Effector memory CD4-positive, alpha-beta T cell (primary cell): ENCODE results near the gene DAPK1.

Experiments used
- DNase-seq, 3 donors: peaks; one replicate each; pipeline ENCODE4 v3.0.0-alpha.2; 2020
- H3K27ac ChIP-seq: 2 replicates; pipeline ENCODE4 v1.7.0; 2013; ENCODE audit warnings: mild to moderate bottlenecking, low read length, moderate library complexity; ENCODE audit not compliant: insufficient read depth, poor library complexity, severe bottlenecking
- H3K27me3 ChIP-seq: replicated peaks from 2 replicates; pipeline ENCODE4 v1.7.0; 2013; ENCODE audit warnings: mild to moderate bottlenecking, low read length; ENCODE audit not compliant: insufficient read depth, control insufficient read depth, poor library complexity, severe bottlenecking
- H3K36me3 ChIP-seq: 2 replicates; pipeline ENCODE4 v1.7.0; 2013; ENCODE audit warnings: mild to moderate bottlenecking, low read length, moderate library complexity; ENCODE audit not compliant: control insufficient read depth, insufficient read depth
- H3K4me1 ChIP-seq: 2 replicates; pipeline ENCODE4 v1.7.0; 2013; ENCODE audit warnings: low read length, mild to moderate bottlenecking; ENCODE audit not compliant: control insufficient read depth, insufficient read depth, poor library complexity, severe bottlenecking
- H3K4me3 ChIP-seq: 2 replicates; pipeline ENCODE4 v1.7.0; 2013; ENCODE audit warnings: low read length, low read depth, mild to moderate bottlenecking; ENCODE audit not compliant: insufficient read depth, poor library complexity, severe bottlenecking
- H3K9me3 ChIP-seq: 2 replicates; pipeline ENCODE4 v1.7.0; 2013; ENCODE audit warnings: mild to moderate bottlenecking, low read length, moderate library complexity; ENCODE audit not compliant: control insufficient read depth

DAPK1 gene

DNA sequence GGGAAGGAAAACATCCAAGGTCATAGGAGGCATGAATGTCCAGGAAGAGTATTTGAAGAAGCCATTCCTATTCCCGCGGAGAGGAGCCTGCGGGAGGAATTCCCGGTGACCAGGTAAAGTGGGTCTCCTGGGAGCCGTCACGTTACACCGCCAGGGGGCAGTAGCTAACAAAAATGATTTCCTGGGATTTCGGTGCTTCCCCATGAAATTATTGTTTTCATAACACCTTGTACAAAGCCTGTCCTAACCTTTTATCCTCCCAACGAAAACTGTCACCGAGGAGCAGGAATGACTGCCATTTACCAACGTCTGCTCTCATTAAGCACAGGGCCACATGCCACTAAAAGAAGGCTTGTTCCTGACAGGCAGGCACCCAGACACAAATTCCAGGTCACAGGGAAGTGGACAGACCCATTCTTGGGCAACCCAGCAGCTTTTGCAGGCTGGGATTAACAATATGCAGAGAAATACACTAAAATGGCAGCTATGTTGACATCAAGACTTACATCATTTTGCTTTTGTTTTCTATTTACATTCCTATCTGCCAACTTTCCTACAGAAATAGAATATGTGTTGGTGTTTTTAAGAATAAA, 187.1 kb downstream of the DAPK1 start:
- H3K36me3 ChIP-seq = no peaks in the 10 kb centered on the region
- DNase-seq = no peak
- H3K4me3 ChIP-seq = no peak overlapping the region
- H3K27me3 ChIP-seq = no peaks in the 10 kb centered on the region
- H3K4me1 ChIP-seq = no peaks in the 10 kb centered on the region
- no peaks in the 10 kb centered on the region for H3K9me3 ChIP-seq
- H3K27ac ChIP-seq = no peak overlapping the region

DNA sequence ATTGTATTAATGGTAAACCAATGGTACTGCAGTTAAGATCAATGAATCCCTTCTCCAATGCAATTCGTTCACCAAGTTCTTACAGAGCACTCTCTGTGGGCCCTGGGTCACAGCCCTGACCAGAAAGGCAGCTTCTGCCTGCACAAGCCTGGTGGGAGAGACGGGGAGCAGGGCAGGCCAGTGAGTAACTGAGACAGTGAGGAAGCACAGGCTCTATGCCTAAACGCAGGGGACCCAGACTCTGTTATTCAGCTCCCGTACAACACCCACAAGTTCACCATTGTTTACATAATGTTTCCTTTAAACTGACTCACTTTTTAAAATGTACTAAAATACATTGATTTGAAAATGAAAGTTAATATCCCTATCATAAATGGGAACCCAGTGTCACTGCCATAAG, 187.8 kb downstream of the DAPK1 start:
- Histone ChIP-seq H3K9me3 (no peaks in the 10 kb centered on the region), H3K27ac (no peak overlapping the region), H3K4me1 (no peaks in the 10 kb centered on the region), H3K27me3 (no peaks in the 10 kb centered on the region), H3K36me3 (no peaks in the 10 kb centered on the region), H3K4me3 (no peak overlapping the region)
- DNase-seq = no peak

DNA sequence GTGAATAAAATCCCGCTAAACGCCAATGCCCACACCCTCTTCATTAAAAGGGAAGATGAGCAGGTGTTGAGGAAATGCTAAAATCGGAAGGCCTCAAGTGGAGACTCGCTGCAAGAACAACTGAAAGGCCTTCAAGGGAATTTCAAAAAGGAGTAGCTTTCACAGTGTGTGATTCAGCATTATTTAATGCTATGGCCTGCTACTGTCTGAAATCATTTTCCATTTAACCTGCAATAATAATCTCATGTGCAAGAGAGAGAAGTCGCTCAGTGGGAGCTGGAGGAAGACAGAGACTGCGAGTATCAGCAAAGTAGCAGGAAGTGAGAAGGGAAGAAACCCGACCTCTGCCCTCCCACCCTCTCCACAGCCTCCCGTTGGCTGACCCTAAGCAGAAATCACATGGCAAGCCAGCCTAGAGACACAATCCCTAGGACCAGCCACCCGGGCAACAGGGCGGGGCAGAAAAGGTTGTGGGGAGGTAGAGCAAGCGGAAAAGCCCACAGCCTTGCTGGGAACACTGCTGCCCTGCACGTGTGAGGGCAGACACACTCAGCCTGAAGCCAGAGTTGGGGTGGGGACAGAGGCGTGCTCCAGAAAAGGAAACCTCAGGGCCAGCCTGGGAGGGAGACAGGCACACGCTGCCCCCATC, 188.3 kb downstream of the DAPK1 start:
- no peak for DNase-seq
- no peaks in the 10 kb centered on the region for H3K36me3 ChIP-seq
- no peak overlapping the region for H3K4me3 ChIP-seq

DNA sequence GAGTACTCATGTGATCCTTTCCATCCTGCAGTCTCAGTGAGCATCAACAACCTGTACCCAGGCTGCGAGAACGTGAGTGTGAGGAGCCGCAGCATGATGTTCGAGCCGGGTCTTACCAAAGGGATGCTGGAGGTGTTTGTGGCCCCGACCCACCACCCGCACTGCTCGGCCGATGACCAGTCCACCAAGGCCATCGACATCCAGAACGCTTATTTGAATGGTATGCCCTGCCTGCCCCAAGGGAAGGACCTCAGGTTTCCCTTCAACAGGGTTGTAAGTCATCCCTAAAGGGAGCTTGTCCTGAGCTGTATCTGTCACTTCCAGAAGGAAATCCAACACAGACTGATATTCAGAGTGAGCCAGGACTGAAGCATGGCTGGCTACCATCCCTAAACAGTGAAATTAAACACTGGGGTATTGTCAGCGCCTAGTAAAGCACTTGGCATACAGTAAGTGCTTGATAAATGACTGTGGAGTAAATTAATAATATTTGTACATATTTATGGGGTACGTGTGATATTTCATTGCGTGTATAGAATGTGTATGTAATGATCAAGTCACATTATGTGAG, 188.9 kb downstream of the DAPK1 start:
- no peaks in the 10 kb centered on the region for H3K4me1 ChIP-seq
- no peak overlapping the region for H3K27ac ChIP-seq
- no peak for DNase-seq
- no peaks in the 10 kb centered on the region for H3K9me3 ChIP-seq
- no peaks in the 10 kb centered on the region for H3K36me3 ChIP-seq
- H3K27me3 ChIP-seq = no peaks in the 10 kb centered on the region
- H3K4me3 ChIP-seq = no peak overlapping the region

More for the DNA sequence above, 188.3 kb downstream of the DAPK1 start:
- Histone ChIP-seq H3K9me3 (no peaks in the 10 kb centered on the region), H3K27me3 (no peaks in the 10 kb centered on the region), H3K4me1 (no peaks in the 10 kb centered on the region), H3K27ac (no peak overlapping the region)

DNA sequence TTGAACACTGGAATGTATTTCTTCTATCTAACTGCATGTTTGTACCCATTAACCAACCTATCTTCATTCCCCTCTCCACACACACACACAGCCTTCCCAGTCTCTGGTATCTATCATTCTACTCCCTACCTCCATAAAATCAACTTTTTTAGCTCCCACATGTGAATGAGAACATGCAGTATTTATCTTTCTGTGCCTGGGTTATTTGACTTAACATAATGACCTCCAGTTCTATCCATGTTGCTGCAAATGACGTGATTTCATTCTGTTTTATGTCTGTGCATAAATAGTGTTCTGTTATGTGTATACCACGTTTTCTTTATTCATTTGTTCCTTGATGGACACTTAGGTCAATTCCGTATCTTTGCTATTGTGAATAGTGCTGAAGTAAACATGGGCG, 189.5 kb downstream of the DAPK1 start:
- no peak overlapping the region for H3K27ac ChIP-seq
- no peaks in the 10 kb centered on the region for H3K27me3 ChIP-seq
- no peaks in the 10 kb centered on the region for H3K36me3 ChIP-seq
- H3K9me3 ChIP-seq = no peaks in the 10 kb centered on the region
- no peaks in the 10 kb centered on the region for H3K4me1 ChIP-seq
- no peak overlapping the region for H3K4me3 ChIP-seq
- DNase-seq = no peak

DNA sequence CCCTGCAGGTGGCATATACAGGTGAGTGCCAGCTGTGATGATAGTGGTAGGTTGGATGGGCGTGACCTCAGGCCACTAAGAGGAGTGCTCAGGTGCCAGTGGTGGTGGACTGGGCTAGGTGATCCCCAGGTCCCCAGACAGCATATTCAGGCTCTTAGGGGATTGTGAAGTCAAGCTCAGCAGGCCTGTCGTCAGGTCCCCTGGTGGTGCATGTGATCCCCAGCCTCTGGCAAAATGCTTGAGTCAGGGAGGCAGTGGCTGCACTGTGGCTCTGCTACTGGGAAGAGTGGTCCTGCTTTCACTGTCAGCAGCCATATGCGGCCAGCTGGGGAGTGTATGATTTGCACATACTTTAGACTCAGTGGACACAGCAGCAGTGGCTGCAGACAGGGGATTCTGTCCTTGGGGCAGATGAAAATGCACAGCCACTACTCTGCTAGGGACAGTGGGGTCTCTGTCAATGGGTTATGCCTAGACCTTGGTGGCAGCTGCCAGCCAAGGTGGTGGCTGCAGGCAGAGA, 196.6 kb downstream of the DAPK1 start:
- H3K9me3 ChIP-seq = no peaks in the 10 kb centered on the region
- no peaks in the 10 kb centered on the region for H3K27me3 ChIP-seq
- no peaks in the 10 kb centered on the region for H3K4me1 ChIP-seq
- H3K36me3 ChIP-seq = no peaks in the 10 kb centered on the region
- no peak overlapping the region for H3K27ac ChIP-seq
- no peak for DNase-seq
- no peak overlapping the region for H3K4me3 ChIP-seq

DNA sequence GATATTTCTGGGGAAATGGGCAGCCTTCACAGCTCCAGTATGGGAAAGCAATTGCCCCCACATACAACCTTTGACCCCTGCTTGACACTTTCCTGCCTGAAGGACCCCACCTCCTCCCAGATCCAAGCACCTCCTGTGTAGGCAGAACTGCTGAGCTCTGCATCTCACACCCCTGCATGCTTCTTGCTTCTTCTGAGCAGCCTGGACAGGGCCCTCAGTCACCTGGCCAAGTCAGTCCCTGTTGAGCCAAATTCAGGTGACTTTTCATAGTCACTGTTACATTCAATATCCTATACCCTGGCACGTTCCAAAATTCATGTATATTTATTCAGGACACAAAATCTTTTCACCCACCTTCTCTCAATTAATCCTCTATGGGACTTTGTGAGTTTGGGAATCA, 197.9 kb downstream of the DAPK1 start:
- Histone ChIP-seq H3K27me3 (no peaks in the 10 kb centered on the region), H3K4me3 (no peak overlapping the region), H3K9me3 (no peaks in the 10 kb centered on the region), H3K4me1 (no peaks in the 10 kb centered on the region), H3K36me3 (no peaks in the 10 kb centered on the region), H3K27ac (no peak overlapping the region)
- no peak for DNase-seq

DNA sequence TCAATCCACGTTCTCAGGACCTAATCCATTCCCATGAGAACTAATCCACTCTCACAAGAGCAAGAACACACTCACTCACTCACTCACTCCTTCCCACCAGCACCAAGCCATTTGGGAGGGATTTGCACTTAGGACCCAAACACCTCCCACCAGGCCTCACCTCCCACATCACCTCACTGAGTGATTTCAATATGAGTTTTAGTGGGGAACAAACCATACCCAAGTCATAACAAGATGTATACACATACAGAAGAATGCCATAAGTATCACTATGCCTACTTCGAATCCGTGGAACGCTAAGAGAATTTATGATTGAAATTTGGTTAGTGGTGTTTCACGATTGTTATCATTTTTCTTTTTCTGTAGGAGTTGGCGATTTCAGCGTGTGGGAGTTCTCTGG, 199.0 kb downstream of the DAPK1 start:
- Histone ChIP-seq H3K4me1 (no peaks in the 10 kb centered on the region), H3K27ac (no peak overlapping the region), H3K36me3 (no peaks in the 10 kb centered on the region), H3K4me3 (no peak overlapping the region), H3K9me3 (no peaks in the 10 kb centered on the region), H3K27me3 (no peaks in the 10 kb centered on the region)
- DNase-seq = no peak

DNA sequence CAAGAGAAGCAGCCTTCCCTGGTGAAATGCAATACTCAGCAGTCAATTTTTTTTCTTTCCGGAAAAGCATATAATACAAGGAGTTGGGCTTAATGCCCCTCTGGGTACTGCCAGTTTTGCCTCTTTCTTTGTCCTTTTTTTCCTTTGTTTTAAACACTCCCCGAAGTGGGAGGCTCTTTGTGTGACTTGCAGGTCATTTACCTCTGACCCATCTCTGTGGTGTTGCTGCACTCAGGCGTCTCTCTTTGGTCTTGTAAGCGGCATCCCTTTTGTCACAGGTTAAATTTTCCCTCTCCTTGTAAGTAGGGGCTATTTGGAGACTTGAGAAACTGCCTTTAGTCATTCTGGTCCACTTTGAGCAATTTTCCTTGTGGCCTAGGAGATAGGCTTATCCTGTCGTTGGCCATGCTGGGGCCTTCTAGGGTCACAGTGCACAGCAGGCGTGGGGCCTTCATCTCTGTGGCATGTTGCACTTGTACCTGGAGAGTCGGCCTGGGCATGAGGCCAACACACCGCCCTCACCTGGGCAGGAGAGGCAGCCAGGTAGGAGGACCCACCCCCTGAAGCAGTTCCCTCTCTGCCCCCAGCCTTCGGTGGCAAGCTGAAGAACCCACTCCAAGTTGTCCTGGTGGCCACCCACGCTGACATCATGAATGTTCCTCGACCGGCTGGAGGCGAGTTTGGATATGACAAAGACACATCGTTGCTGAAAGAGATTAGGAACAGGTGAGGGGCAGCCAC, 200.6 kb downstream of the DAPK1 start:
- Histone ChIP-seq H3K4me1 (no peaks in the 10 kb centered on the region), H3K27me3 (no peaks in the 10 kb centered on the region), H3K4me3 (no peak overlapping the region), H3K9me3 (no peaks in the 10 kb centered on the region), H3K27ac (no peak overlapping the region), H3K36me3 (no peaks in the 10 kb centered on the region)
- no peak for DNase-seq

DNA sequence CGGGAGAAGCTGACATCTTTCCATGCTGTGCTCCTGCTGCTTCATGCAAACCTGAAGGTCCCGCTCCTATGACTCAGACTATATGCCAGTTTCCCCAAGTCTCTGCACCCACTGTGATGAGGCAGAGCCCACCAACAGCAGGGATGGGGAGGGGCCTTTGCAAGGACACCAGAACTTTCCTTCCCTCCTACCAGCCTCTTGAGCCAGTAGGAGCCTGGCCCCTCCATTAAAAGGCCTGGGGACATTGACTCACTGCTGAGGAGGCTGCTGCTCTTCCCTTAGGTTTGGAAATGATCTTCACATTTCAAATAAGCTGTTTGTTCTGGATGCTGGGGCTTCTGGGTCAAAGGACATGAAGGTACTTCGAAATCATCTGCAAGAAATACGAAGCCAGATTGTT, 202.2 kb downstream of the DAPK1 start:
- no peaks in the 10 kb centered on the region for H3K4me1 ChIP-seq
- H3K4me3 ChIP-seq = no peak overlapping the region
- no peaks in the 10 kb centered on the region for H3K36me3 ChIP-seq
- H3K27ac ChIP-seq = no peak overlapping the region
- no peak for DNase-seq
- no peaks in the 10 kb centered on the region for H3K9me3 ChIP-seq
- no peaks in the 10 kb centered on the region for H3K27me3 ChIP-seq
